Subcutaneous adipose tissue (tissue), 4 donors: Measurements from ENCODE around the gene CD44. TPM values are rescaled to one million over a fixed set of nuclear protein-coding genes. Genes with fewer than 3 reads are reported as not detected.

Source experiments
- total RNA-seq, 4 donors: library from RNA; depleted of rRNA; stranded (reverse); fragments of >200 nt; gene quantifications; one replicate each; pipeline ENCODE4 v1.1.0, GENCODE V29; 2016
- TF ChIP-seq, protein P1 (sequence below): fragments of 450-650 bp; IDR thresholded peaks from one replicate; pipeline ENCODE4 v1.5.1; 2016; ENCODE audit warnings: low read depth, mild to moderate bottlenecking, control low read depth, antibody characterized with exemption, moderate library complexity

CD44 gene
- total RNA-seq, 4 donors from 2014 or later = 103 to 438 (median 231) TPM

DNA sequence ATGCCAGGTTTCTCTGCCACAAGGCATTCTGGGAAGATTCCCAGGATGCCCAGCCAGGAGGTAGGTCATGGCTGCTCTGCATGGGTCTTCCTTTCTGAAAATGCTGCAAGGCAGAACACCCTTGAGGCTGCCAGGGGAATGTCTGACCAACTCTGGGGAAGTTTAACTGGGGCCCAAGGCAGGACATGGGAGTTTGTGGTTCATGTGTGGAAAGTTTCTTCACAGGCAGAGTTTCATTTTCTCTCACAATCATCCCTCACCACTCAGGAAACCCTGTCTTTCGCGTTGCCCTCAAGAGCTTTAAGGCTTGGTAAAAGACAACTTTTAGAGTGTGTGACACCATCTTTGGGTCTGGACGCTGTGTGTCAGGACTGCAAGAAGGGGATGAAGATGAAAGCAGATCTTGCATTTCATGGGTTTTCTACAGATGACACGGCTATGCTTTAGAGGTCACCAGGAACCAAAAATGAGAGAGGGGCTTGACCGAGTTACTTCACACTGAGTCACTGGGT is 133.5 kb downstream of the CD44 start:
- TF ChIP-seq, protein P1, sequence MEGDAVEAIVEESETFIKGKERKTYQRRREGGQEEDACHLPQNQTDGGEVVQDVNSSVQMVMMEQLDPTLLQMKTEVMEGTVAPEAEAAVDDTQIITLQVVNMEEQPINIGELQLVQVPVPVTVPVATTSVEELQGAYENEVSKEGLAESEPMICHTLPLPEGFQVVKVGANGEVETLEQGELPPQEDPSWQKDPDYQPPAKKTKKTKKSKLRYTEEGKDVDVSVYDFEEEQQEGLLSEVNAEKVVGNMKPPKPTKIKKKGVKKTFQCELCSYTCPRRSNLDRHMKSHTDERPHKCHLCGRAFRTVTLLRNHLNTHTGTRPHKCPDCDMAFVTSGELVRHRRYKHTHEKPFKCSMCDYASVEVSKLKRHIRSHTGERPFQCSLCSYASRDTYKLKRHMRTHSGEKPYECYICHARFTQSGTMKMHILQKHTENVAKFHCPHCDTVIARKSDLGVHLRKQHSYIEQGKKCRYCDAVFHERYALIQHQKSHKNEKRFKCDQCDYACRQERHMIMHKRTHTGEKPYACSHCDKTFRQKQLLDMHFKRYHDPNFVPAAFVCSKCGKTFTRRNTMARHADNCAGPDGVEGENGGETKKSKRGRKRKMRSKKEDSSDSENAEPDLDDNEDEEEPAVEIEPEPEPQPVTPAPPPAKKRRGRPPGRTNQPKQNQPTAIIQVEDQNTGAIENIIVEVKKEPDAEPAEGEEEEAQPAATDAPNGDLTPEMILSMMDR = no peak

DNA sequence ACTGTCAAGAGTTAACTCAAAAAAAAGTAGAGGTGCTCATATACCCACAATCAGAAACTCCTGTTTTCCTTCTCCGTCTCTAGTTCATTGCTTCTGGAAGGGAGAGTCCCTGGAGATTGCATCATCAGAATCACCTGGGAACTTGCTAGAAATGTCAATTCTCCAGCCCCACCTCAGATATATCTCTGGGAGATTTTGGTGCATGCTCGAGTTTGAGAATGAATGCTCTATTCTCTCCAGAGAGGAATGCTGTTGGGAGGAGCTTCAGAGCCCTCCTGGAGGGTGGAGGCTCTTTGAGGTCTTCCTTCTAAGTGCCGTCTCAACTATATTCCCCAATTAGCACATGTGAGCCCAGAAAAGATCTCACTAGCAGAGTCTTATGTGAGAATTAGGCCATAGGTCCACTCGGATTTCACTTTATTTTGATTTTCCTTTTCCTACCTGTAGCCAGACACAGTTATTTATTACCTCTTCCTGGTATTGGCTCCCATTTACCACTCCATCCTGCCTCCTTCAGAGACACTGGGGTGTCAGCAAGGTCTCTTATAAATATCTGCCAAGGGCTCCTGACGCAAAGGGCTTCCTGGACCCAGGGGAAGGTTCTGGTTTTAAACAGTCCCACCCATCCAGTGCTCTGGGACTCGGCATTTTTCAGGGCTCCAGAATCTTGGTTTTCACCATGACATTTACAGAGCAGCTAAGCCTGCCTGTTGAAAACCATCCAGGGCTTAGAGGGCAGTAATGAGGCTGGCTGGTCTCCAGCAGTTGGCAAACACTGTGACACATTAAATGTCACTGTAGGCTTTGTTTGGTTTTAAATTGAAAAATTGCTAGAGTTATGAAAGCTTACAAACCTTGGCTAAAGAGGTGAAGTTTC is 136.2 kb downstream of the CD44 start:
- TF ChIP-seq, protein P1 = no peak

DNA sequence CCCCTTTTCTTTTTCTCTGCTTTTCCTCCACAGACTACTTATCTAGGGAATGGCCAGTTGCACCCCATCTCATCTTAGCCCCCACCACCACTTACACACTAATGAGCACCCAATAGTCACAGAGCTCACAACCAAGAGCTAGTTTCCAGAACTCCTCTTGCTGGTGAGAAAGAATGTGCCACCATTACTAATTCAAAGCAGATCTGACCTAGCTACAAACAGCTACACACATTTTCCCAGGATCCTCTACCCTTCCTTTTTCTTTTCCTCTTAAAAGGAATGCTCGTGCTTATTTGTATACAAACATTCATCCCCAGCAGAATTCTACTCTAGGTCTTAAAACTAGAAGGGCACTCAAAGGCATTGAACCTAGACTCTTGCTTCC is 136.8 kb downstream of the CD44 start:
- TF ChIP-seq, protein P1 = no peak

DNA sequence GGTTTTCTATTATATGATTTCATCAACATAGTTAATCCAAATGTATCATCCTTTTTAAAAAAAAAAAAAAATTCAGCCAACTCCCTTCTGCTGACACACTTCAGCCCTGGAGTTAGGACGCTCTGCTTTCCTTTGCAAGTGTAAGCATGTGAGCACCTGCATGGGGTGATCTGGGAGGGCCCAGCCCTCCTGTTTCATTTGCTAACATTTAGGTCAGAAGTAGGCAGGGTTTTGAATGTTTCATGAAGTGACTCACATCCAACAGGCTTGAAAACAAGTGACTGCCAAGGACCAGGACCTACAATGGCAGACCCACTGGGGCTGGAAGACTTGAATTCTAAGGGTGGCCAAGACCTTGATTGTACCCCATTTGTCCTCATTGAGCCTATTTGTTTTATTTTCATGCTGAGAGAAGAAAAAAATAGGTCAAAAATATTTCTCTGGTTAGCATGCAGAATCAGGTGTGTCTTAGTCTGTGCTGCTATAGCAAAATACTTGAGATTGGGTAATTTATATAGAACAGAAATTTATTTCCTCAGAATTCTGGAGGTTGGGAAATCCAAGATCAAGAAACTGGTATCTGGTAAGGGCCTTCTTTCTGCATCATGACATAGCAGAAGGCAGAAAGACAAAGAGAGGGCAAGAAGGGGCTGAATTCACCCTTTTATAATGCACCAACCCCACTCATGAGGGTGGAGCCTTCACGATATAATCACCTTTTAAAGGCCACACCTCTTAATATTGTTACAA is 137.6 kb downstream of the CD44 start:
- TF ChIP-seq, protein P1 = no peak

DNA sequence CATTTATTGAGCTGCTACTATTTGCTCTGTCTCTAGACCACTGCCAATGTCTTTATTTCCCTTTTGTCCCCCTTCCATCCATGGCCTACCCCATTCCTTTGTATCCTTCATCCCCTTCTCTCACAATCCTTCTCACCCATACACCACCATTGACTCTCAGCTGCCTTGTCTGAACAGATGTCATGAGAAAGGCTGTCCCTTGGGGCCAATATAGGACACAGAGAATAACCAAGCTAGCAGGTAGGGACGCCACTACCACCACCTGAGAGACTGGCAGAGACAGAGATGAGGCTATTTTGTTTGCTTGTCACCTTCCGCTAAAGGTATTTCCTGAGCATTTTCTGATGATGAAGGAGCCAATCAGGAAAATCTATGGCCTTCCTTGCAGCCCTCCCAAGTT is 138.9 kb downstream of the CD44 start:
- TF ChIP-seq, protein P1 = no peak

DNA sequence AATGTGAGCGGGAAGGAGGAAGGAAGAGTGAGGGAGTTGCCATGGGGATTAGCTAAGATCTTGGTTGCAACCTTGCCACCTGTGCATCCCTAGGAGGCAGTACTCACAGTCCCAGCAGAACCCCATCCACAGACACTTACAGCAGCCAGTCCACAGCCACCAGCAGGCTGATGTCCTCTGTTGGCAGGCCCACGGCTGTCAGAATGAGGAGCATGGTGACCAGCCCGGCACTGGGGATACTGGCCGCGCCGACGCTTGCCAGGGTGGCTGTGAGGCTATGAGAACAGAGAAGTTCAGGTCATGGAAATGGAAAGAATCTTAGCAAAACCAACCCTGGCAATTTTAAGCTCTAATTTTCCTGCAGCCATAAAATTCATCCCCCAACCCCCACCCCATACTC is 141.8 kb downstream of the CD44 start:
- TF ChIP-seq, protein P1 = no peak

DNA sequence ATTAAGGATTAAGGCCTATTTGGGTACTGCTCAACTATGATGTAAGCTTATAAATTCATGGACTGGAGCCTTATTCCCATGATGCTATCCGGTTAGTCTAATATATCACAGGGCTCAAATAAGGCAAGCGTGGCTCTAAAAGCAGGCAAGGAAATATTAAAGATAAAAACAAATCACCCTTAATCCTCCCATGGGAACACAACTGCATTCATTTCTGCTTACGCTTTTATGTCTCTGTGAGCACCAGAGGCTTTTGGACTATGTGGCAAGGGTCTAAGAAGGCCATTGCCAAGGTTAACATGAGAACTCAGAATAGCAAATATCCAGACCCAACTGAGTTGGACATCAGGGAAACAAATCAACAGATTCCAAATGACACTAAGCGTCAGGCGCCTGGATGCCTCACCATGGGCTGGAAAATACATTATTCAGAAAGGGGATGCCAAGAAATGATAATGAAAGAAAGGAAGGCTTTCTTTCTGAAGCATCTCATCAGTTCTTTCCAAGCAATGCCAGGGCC is 142.3 kb downstream of the CD44 start:
- TF ChIP-seq, protein P1 = no peak
